ENCODE data around the gene FUT3.
A peak's percentile ranks its signal among the peaks of the same experiment; 100 is the strongest.
"Not testable (repeated sequence)": the region's sequence is repeated elsewhere in the genome, so short reads cannot be mapped to it uniquely, and the experiment has no call there.

Gene FUT3

DNA sequence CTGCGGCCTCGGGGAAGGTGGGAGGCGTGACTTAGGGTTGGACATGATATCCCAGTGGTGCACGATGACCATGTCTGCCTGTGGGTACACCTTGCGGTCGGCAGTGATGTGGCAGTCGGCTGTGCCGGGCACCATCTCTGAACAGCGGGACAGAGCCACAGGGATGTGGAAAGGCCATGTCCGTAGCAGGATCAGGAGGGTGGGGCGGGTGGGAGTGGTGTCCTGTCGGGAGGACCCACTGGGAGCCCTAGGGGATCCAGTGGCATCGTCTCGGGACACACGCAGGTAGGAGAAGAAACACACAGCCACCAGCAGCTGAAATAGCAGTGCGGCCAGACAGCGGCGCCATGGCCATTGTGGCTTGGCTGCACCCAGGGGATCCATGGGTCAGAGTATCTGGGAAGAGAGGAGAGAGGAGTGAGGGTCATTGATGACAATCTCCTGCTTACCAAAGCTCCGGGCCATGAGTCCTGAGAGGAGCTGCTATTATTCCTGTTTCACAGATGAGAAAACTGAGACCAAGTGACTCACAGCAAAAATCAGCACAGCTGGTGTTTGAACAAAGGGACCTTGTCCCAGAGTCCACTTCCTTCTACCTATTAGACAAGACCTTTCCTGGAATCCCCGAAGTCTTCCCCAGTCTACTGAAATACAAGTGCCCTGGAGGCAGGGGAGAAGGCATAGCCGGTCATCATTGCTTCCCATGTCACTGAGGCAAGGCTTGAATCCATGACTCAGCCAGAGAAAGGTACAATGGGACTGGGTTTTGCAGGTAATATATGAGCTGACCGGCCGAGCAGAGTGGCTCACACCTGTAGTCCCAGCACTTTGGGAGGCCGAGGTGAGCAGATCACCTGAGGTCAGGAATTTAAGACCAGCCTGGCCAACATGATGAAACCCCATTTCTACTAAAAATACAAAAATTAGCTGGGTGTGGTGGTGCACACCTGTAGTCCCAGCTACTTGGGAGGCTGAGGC, 6.5 kb downstream of the FUT3 start:
- no peak for DNase-seq

DNA sequence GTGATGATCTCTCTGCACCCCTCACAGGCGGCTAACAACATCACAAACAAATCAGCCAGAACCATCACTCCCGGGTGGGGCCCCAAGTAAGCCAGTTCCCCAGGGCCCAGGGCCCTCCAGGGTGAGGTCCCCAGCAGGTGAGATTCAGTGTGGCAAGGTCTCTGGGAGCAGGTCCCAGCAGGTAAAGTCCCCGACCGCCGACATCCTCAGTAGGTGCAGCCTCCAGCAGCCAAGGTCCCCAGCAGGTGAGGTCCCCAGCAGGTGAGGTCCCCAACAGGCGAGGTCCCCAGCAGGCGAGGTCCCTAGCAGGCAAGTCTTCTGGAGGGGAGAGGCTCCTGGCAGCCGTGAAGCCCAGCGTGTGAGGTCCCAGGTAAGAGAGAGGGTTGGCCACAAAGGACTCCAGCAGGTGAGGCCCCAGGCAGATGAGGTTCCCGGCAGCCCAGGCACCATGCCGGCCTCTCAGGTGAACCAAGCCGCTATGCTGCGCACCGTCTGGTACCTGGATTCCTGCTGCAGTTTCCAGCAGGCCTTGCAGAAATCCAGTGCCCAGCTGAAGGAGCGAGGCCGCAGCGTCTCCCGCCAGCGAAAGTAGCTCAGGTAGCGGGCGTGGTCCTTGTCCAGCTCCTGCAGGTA, 7.8 kb downstream of the FUT3 start:
- no peak for DNase-seq

DNA sequence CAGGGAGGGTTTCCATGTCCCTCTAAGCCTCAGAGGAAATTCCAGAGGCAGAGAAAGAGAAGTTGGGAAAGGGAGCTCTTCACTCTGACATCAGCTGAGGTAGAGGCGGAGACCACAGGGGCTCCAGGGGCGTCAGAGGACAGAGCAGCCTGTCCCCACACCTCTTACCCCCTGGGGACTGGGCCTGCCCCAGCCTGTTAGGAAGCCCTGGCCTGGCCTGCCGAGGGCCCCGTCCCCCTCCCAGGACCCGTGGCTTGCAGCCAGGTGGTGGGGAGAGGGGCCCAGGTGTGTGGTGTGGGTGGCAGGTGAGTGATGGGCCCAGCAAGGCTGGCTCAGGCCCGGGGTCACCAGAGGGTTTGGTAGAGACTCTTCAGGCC, 9.5 kb downstream of the FUT3 start:
- not testable (repeated sequence) for DNase-seq

DNA sequence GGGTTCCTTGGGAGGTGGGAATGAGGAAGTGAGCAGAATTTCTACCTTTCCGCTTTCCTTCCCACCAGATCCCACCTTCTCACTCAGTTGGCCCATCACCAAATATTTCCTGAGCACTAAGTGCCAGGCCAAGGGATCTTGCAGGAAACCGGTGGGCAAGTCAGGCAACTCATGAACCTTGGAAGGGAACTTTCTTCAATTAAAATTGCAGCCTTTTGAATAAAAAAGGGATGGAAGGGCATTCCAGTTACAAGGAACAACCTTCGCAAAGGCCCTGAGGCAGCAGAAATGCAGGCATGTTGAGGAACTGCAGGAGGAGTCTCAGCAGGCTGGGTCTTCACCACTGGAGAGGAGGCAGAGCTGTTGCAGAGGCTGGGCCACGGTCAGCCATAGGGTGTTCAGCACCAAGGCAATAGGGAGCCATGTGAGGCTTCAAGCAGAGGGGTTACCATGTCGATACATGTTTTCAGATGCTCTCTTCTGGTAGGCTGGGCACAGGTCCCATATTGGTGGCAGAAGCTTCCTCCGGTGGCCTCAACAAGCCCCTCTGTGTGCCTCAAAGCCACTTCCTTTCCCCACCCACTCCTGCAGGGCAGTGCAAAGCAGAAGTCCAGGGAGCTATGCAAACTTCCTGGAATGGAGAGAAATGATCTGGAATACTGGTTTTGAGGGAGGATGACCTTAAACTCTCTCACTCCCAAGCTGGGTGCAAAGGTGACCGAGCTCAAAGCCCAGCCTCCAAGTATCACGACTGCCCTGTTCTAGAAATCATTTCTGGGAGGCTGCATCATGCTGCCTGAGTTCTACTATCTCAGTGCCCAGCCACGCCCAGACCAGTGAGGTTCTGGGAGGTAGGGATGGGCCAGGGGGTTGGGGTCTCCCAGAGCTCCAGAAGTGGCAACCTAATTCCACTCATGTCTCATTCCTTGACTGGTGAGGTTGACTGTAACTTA, 11.9 kb downstream of the FUT3 start, which contains the start of gene FUT6:
TSS of gene FUT6 (minus strand) at position 638 of the 953 bp plus-strand sequence. CDS start 7,135 bp downstream, outside the sequence.
- DNase-seq = no peak

DNA sequence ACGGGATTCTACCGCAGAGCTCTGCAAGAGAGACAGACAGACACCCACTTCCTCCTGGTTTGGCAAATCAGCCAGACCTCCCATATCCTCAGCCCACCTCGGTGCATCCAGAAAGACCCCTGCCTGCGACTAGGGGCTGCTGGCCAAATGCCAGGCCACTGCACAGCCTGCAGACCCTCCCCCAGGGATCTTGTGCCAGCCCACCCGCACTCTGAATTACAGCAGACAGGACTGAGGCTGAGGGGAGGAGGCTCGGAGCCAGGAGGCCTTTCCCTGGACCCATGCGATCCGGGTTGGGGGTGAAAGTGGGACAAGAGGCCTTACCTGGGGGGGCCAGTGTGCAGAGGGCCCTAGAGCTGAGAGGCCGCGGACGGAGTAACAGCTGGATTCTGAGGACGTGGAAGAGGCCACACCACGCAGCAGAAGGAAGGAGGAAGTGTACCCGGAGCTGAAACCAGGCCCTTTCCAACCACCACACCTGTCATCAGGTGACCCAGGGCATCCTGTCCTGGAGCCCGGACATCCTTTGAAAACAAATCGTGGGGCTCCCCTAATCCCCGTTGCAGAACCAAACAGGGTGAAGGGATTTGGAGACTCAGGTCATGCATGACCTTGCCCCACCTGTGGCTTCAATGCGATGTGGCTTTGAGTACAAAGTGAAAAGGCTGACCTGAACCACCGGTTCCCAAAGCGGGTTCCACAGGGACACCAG, 12.7 kb downstream of the FUT3 start:
- no peak for DNase-seq

DNA sequence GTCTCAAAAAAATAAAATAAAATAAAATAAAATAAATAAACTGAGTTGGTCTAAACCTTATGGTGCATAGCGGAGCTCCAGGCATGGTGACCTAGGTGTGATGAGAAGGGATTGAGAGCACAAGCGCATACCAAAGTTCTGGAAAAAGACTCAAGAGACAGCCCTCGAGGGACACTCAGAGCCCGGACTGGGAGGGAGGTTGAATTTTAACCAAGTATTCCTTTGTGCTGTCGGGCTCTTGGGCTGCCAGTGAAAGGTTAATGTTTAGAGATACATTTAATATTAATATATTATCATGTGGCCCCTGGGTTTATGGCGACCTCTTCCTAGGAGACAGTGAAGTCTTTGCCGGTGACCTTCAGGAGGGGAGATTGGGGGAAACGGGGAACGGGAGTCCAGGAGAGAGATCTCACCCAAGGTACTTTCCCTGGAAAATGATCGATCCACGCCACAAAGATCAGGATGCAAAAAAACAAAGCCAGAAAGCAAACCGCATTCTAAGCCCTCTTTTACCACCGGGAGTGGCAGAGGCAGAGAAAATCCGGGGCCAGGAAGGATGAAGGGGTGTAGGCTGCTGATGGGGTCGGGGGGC, 13.4 kb downstream of the FUT3 start:
- no peak for DNase-seq

DNA sequence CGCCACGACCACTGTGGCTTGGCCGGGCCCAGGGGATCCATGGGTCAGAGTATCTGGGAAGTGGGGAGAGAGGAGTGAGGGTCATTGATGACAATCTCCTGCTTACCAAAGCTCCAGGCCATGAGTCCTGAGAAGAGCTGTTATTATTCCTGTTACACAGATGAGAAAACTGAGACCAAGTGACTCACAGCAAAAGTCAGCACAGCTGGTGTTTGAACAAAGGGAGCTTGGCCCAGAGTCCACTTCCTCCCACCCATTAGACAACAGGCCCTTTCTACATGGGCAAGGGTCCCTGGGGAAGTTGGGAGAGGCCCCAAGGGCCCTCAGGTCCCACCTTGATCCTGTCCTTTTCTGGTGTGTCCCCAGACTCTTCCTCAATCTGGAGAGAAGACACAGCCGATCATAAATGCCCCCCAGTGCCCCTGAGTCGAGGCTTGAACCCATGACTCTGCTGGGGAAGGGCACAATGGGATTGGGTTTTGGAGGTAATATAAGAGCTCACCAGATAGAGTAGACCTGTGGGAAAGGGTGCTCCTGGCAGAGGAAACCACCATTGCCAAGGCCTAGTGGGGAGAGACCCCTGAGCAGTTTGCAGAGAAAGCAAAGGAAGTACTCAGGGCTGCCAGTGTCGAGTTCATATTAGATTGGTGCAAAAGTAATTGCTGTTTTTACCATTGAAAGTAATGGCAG, 18.6 kb downstream of the FUT3 start:
- DNase-seq = no peak

DNA sequence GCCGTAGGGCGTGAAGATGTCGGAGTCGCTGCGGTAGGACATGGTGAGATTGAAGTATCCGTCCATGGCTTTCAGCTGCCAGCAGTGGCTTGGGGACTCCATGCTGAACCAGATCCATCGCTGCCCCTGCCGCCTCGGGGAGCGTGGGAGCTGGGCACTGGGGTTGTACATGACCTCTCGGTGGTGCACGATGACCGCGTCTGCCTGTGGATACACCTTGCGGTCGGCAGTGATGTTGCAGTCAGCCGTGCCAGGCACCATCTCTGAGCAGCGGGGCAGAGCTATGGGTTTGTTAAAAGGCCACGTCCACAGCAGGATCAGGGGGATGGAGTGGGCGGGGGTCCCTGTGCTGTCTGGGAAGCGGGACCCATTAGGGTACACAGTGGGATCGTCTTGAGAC, 19.2 kb downstream of the FUT3 start:
- no peak for DNase-seq

DNA sequence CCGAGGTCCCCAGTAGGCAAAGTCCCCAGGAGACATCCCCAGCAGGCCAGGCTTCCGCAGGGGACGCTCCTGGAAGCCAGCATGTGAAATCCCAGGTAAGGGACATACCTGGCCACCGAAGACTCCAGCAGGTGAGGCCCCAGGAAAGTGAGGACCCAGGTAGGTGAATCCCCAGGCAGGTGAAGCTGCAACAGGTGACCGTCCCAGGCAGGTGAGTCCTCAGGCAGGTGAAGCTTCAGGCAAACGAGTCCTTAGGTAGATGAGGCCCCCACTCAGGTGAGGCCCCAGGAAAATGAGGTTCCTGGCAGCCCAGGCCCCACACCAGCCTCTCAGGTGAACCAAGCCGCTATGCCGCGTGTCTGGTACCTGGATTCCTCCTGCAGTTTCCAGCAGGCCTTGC, 20.1 kb downstream of the FUT3 start:
- no peak for DNase-seq

DNA sequence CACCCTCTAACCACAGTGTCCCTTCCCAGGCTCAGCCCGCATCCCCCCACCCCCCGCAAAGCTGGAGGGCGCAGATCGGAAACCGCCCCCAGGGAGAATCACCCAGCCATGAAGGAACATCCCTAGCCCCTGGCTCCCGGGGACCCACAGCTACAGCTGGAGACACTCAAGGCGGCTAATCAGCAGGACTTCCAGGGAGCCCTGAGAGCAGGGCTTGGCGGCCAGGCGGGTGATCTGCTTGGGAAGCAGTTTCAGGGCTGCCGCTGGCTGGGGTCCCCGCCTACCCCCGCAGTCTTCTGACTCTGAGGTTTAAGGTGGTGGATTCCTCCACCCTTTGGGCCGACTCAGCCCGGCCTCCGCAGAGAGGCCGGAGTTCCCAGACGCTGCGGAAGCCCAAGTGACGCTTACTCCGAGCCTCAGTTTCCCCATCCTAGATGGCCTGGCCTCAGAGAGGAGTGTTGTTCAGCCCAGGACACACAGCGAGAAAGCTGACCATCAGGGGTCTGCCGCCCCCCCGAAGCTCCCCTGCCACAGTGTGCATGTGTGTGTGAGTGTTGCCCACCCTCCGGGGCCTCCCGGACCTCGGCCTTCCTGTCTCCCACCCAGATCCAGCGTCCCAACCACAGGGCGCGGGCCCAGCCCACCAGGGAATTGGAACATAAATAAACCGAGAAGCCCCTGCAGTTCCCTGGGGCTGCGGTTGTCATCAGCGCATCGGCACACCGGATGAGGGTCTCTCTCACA, 21.5 kb downstream of the FUT3 start:
- no peak for DNase-seq

DNA sequence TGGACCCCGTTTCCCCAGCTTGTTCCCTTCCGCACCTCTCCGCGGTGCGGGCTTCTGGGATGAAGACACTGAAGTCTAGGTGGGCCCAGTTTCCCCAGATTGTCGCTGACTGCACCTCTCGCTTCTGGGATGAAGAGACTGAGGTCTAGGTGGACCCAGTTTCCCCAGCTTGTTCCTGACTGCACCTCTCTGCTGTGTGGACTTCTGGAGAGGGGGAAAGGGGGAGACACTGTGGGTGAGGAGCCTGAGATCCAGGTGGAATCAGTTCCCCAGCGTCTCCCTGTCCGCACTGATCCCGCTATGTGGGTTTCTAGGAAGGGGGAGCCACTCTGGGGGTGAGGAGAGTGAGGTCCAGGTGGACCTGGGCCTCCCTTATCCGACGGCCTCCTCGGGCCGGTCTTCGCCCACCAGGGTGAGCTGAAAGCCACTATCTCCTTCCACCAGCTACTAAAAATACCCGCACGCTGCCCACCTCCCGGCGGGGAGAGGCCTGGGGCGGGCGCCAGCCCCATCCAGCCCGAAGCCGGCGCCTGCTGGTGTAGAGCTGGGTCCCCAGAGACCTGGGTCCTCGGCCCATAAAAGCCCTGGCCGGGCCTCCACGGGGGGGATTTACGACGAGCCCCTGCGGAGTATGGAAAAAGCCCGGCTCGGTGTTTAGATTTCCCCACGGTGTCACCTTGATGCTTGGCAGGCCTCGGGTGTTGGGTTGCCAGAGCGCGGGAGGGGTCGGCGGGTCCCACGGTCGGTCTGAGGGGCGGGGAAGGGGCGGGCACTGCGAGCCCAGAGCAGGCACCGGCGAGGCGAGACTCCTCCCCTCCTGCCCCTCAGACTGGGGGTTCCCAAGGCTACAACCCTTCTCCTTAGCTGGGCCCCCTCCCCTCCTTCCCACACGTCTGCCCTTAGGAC, 22.3 kb downstream of the FUT3 start:
- peak; percentile 67 for DNase-seq

DNA sequence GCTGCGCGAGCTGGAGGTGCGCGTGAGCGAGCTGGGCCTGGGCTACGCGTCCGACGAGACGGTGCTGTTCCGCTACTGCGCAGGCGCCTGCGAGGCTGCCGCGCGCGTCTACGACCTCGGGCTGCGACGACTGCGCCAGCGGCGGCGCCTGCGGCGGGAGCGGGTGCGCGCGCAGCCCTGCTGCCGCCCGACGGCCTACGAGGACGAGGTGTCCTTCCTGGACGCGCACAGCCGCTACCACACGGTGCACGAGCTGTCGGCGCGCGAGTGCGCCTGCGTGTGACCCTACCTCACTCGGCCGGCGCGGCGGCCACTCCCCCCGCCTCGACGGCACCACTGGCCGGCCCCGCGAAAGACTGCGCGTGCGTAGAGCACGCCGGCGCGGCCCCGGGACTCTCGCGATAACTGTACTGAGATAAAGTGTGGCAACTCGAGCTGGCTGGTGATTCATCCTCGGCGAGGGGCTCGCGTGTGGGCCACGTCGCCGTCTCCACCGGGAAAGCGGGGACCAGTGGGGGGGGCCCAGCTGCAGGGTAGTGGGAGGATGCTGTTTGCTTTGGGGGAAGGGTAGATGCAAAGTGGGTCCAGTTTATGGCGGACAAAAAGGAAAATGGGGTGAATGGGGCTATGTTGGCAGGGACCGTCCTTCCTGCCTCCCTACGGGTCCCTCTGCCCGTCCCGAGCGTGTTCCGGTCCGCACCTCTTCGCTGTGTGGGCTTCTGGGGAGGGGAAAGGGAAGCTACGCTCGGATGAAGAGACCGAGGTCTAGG, 23.2 kb downstream of the FUT3 start:
- peak; percentile 95 for DNase-seq

DNA sequence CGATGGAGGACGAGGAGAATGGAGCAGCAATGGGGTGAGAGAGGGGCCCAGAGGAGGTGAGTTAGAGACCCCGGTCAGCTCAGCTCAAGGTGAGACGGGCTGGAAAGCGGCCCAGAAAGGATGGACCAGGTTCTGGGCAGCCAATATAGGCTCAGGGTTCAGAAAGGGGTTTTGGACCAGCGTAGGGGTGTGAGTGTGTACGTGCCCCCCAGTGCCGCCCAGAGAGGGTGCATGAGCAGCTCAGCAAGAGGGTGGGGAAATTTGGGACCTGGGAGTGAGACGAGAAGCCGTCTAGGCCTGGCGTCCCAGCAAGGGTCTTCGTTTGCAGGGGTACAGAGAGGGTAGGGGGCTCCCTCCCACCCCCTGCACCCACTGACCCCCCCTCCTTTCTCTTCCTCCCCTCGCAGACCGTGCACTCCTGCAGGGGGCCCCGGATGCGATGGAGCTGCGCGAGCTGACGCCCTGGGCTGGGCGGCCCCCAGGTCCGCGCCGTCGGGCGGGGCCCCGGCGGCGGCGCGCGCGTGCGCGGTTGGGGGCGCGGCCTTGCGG, 23.8 kb downstream of the FUT3 start:
- DNase-seq = no peak

DNA sequence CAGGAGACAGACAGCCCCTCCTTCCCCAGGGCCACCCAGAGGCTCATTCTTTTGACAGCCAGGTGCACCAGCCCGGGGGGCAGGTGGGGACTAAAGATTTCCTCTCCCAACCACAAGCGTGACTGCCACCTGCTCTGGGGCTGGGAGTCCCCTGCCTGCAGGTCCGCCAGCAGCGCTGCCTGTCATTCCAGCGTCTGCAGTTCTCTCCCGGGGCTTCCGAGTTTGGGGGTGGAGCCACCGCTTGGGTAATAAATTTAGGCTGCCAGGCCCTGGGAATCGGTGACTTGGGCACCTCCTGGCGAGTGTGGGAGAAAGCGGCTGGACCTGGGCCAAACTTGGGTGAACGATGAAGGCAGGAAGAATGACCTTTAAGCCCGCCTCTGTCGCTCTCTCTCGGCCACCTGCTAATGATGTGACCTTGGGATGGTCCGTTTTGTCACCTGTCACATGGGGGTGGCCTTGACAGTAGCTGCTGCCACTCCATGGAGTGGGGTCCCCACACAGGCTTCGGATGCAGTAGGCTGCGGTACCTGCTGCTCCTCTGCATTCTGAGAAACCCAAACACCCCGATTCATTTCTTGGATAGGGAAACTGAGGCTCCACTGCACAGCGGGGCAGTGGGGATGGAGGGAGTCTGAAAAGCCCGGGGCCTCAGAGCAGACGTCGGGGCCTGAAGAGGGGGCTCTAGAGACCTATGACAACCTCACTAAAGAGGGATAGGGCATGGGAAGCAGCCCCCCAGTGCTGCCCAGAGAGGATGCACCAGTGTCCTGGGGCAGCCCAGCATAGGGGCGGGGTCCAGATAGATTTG, 24.5 kb downstream of the FUT3 start:
- DNase-seq = peak; percentile 91

DNA sequence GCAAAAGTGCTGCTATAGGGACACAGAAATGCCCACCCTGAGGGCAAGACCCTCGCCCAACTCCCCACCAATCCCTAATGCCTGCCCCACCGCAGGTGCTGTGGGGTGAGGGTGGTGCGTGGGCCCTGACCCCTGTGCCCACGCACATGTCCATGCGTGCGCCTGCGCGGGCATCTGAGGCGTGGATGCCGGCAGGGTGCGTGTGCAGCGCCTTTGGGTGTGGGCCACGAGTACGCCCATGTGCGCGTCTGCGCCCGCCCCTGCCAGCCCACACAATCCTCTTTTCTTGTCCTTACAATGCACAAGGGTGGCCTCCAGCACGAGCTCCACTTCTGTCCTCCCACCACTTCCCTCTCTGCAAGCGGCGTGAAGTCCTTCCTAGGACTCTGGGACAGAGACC, 26.1 kb downstream of the FUT3 start:
- no peak for DNase-seq

DNA sequence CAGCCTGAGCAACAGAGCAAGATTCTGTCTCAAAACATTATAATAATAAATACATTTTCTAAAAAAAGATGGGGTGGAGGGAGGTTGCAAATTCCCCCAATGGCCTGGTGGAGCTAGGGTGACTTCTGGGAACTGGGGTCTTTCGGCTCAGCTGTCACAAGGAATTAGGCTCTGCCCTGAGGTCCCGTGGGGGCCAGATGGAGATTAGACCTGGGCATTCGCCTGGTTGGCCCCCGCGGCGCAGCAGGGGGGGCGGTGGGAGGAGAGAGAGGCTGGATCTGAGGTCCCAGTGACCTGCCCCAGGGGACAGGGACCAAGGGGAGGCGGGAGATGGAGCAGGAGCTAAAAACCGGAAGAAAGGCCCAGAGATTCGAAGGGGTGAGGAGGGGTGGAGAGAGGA, 26.5 kb downstream of the FUT3 start:
- no peak for DNase-seq

DNA sequence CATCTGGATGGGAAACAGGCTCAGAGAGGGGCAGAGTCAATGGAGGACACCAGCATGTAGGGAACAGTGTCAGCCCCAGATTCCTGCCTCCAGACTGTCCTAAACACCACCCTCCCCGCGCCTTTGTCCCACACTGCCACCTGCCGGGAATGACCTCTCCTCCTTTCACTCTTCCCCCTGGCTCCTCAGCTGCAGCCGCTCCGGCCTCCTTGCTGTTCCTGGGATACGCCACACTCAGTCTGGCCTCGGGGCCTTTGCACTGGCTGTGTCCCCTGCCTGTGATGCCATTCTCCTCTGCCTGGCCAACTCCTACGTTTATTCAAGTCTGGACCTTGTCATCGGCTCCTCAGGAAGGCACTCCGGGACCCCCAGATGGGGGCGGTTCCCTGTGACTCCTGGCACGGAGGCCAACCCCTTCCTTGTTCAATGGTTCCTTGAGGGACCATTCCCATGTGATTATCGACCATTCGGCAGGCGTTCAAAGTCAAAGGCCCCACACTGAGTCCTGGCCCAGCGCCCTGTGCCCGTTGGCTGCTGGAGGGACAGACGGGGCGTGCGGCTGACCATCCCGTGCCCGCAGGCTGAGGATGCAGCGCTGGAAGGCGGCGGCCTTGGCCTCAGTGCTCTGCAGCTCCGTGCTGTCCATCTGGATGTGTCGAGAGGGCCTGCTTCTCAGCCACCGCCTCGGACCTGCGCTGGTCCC, 27.5 kb downstream of the FUT3 start:
- no peak for DNase-seq

Measured in NCI-H2029 (cell line).